Measurements from ENCODE around the gene RCOR2.
"Not testable (repeated sequence)": the region's sequence is repeated elsewhere in the genome, so short reads cannot be mapped to it uniquely, and the experiment has no call there.

Gene RCOR2

GRCh38 chr11:63916837-63917691, at the start of gene RCOR2:
Gene RCOR2 (minus strand): TSS chr11:63917164. CDS start chr11:63916456, 708 bp downstream.
- DNase-seq (ENCODE audit: low read depth, low spot score): no peak

- DNase-seq (ENCODE audit: low read depth, low spot score): no peak
Observed at GRCh38 chr11:63966444-63966843, 49.5 kb upstream of the RCOR2 start.

- DNase-seq (ENCODE audit: low read depth, low spot score): not testable (repeated sequence)
Observed at GRCh38 chr11:63963895-63964294, 46.9 kb upstream of the RCOR2 start.

- no peak for DNase-seq (ENCODE audit: low read depth, low spot score)
Observed at GRCh38 chr11:63961608-63962412, 44.8 kb upstream of the RCOR2 start.

GRCh38 chr11:63958008-63958407, 41.0 kb upstream of the RCOR2 start:
- no peak for DNase-seq (ENCODE audit: low read depth, low spot score)

- DNase-seq (ENCODE audit: low read depth, low spot score): no peak
Observed at GRCh38 chr11:63952570-63952969, 35.6 kb upstream of the RCOR2 start.

- no peak for DNase-seq (ENCODE audit: low read depth, low spot score)
Observed at GRCh38 chr11:63951779-63952536, 35.0 kb upstream of the RCOR2 start.

- peak; percentile 50 for DNase-seq (ENCODE audit: low read depth, low spot score)
Observed at GRCh38 chr11:63945477-63946163, 28.7 kb upstream of the RCOR2 start.

- DNase-seq (ENCODE audit: low read depth, low spot score): no peak
Observed at GRCh38 chr11:63944987-63945386, 28.0 kb upstream of the RCOR2 start.

GRCh38 chr11:63942803-63943202, 25.8 kb upstream of the RCOR2 start:
- DNase-seq (ENCODE audit: low read depth, low spot score): no peak

GRCh38 chr11:63941901-63942300, 24.9 kb upstream of the RCOR2 start:
- no peak for DNase-seq (ENCODE audit: low read depth, low spot score)

- DNase-seq (ENCODE audit: low read depth, low spot score): no peak
Observed at GRCh38 chr11:63940786-63941185, 23.8 kb upstream of the RCOR2 start.

- DNase-seq (ENCODE audit: low read depth, low spot score): no peak
Observed at GRCh38 chr11:63939397-63939891, 22.5 kb upstream of the RCOR2 start.

- no peak for DNase-seq (ENCODE audit: low read depth, low spot score)
Observed at GRCh38 chr11:63938479-63939396, 21.8 kb upstream of the RCOR2 start, which contains the start of gene NAA40. Gene NAA40 (plus strand): TSS chr11:63939002. CDS start chr11:63939097, 95 bp downstream.

- DNase-seq (ENCODE audit: low read depth, low spot score): no peak
Observed at GRCh38 chr11:63937713-63938478, 20.9 kb upstream of the RCOR2 start.

GRCh38 chr11:63933459-63933858, 16.5 kb upstream of the RCOR2 start:
- DNase-seq (ENCODE audit: low read depth, low spot score): no peak

- no peak for DNase-seq (ENCODE audit: low read depth, low spot score)
Observed at GRCh38 chr11:63931876-63932275, 14.9 kb upstream of the RCOR2 start.

GRCh38 chr11:63931045-63931444, 14.1 kb upstream of the RCOR2 start:
- no peak for DNase-seq (ENCODE audit: low read depth, low spot score)

GRCh38 chr11:63929616-63930015, 12.7 kb upstream of the RCOR2 start:
- DNase-seq (ENCODE audit: low read depth, low spot score): no peak

Data from iPS DF 19.7 (cell line).